HepG2 (cell line): Measurements from ENCODE around the gene GUK1. TPM values are rescaled to one million over a fixed set of nuclear protein-coding genes. Genes with fewer than 3 reads are reported as not detected.

Experiments used
- ATAC-seq: fragments of 200-7000 bp; cut with Tn5 transposase; 3 replicates; pipeline ENCODE4 v1.9.1; 2020; ENCODE audit warnings: mild to moderate bottlenecking, moderate library complexity
- BruUV-seq: library from RNA; stranded (reverse); fragments of 400-500 nt; replicated peaks from 2 replicates; lab custom pipeline; 2021; lab: Mats Ljungman, UMichigan
- CTCF ChIA-PET: fragments of 300-600 bp; formaldehyde crosslinking; extraction: SDS; loops from one replicate; lab custom pipeline; 2021; ENCODE audit warnings: low total read pairs, inconsistent platforms, low intra/inter-chr PET ratio; lab: Yijun Ruan, JAX
- POLR2A ChIA-PET: fragments of 350-600 bp; sonication (Branson Sonifier 250); formaldehyde crosslinking; loops from one replicate; lab custom pipeline; 2020; ENCODE audit warnings: antibody characterized with exemption, inconsistent platforms; lab: Yijun Ruan, JAX
- DNase-seq: peaks from one replicate; pipeline ENCODE4 v3.0.0-alpha.2; 2015; ENCODE audit warnings: low spot score
- FAIRE-seq: peaks from 3 replicates; lab custom pipeline; 2011; peaks lifted over from hg19 to GRCh38; lab: Jason Lieb, UNC
- H2AFZ ChIP-seq: one replicate; pipeline ENCODE4 v1.6.1; 2011; ENCODE audit warnings: low read length, inconsistent platforms
- H3K27ac ChIP-seq: fragments of 300-600 bp; 3 replicates; pipeline ENCODE4 v1.8.0; 2011; ENCODE audit warnings: mixed run types, mild to moderate bottlenecking, mixed read lengths, low read length, inconsistent platforms; ENCODE audit not compliant: insufficient read depth; ENCODE audit errors: extremely low read length
- H3K27me3 ChIP-seq, 2 experiments: fragments of 200-600 bp in 1 of 2; 2 replicates in 1 of 2; 3 replicates in 1 of 2; pipeline versions ENCODE4 v1.6.0 to v1.8.0; 2011; ENCODE audit warnings: low read length in 2 of 2, mild to moderate bottlenecking in 2 of 2, moderate library complexity in 2 of 2, inconsistent platforms in 1 of 2; ENCODE audit not compliant: insufficient read depth in 2 of 2, control insufficient read depth in 1 of 2
- H3K36me3 ChIP-seq, 2 experiments: fragments of 200-600 bp in 1 of 2; replicated peaks in 1 of 2; 2 replicates in 1 of 2; 3 replicates in 1 of 2; pipeline versions ENCODE4 v1.5.1 to v1.8.0; 2011; ENCODE audit warnings: low read length in 2 of 2, inconsistent platforms in 1 of 2; ENCODE audit not compliant: insufficient read depth in 2 of 2, control insufficient read depth in 1 of 2
- H3K4me1 ChIP-seq: 2 replicates; pipeline ENCODE4 v1.5.1; 2012; ENCODE audit warnings: low read length, inconsistent platforms; ENCODE audit not compliant: insufficient read depth
- H3K4me2 ChIP-seq: 2 replicates; pipeline ENCODE4 v1.6.0; 2011; ENCODE audit warnings: low read depth, low read length, inconsistent platforms
- H3K4me3 ChIP-seq, 3 experiments: fragments of 200-600 bp in 1 of 3; sonication (generic), shearing (Covaris generic) in 1 of 3; replicated peaks in 1 of 3; 2 replicates each; pipeline ENCODE4 v1.5.1; 2011 to 2016; ENCODE audit warnings: low read length in 3 of 3, inconsistent platforms in 2 of 3, low read depth in 2 of 3, mild to moderate bottlenecking in 2 of 3, control low read depth in 1 of 3, mixed read lengths in 1 of 3; ENCODE audit not compliant: insufficient read depth in 1 of 3
- H3K79me2 ChIP-seq: one replicate; pipeline ENCODE4 v1.6.1; 2011; ENCODE audit warnings: low read length, inconsistent platforms; ENCODE audit not compliant: insufficient read depth
- H3K9ac ChIP-seq: 2 replicates; pipeline ENCODE4 v1.6.0; 2011; ENCODE audit warnings: mild to moderate bottlenecking, low read depth, low read length, inconsistent platforms; ENCODE audit not compliant: insufficient read depth
- H3K9me3 ChIP-seq: 2 replicates; pipeline ENCODE4 v1.5.1; 2012; ENCODE audit warnings: mild to moderate bottlenecking, low read length
- H4K20me1 ChIP-seq: 2 replicates; pipeline ENCODE4 v1.6.0; 2011; ENCODE audit warnings: inconsistent platforms, mild to moderate bottlenecking, low read length, moderate library complexity; ENCODE audit not compliant: insufficient read depth
- ARNT2 ChIP-seq: sonication (generic); formaldehyde crosslinking; IDR thresholded peaks from 2 replicates; pipeline ENCODE4 v1.8.0; 2022; ENCODE audit warnings: mild to moderate bottlenecking, low read depth, missing genetic modification reagents, moderate library complexity
- MIER3 ChIP-seq: IDR thresholded peaks from 2 replicates; pipeline ENCODE4 v1.6.1; 2016; ENCODE audit warnings: missing compliant biosample characterization, borderline replicate concordance
- PCBP1 ChIP-seq: fragments of 200-400 bp; formaldehyde crosslinking; IDR thresholded peaks from 2 replicates; pipeline ENCODE4 v1.6.1; 2017; ENCODE audit warnings: mild to moderate bottlenecking, low read depth, low read length, borderline replicate concordance
- ZFY ChIP-seq: sonication (generic); formaldehyde crosslinking; IDR thresholded peaks from 2 replicates; pipeline ENCODE4 v1.4.0; 2020; ENCODE audit warnings: missing genetic modification reagents
- ZNF616 ChIP-seq: sonication (generic); formaldehyde crosslinking; IDR thresholded peaks from 2 replicates; pipeline ENCODE4 v1.5.0; 2020; ENCODE audit warnings: low read depth, mild to moderate bottlenecking, missing genetic modification reagents
- ZNF629 ChIP-seq: sonication (generic); formaldehyde crosslinking; conservative IDR thresholded peaks from 2 replicates; pipeline ENCODE4 v1.5.0; 2020; ENCODE audit warnings: missing genetic modification reagents
- ZNF790 ChIP-seq: sonication (generic); formaldehyde crosslinking; IDR thresholded peaks from 2 replicates; pipeline ENCODE4 v1.8.0; 2022; ENCODE audit warnings: missing genetic modification reagents, mild to moderate bottlenecking, borderline replicate concordance
- WGBS: methylation state at CpG from one replicate; pipeline ENCODE4 v1.1.6; 2017; ENCODE audit warnings: low lambda C conversion rate; 5-methylcytosine and 5-hydroxymethylcytosine counted together
- in situ Hi-C: cut with HindIII; loops from 2 replicates; pipeline ENCODE4 v1.10.0; 2017; ENCODE audit warnings: low pct_unique_long_range_greater_than_20kb; ENCODE audit not compliant: extremely low pct_ligation_motif_present
- intact Hi-C: fragments of 100-400 bp; cut with micrococcal nuclease; formaldehyde crosslinking; loops from one replicate; pipeline ENCODE4 v1.10.0; 2022; ENCODE audit not compliant: unreplicated experiment
- polyA plus RNA-seq, 8 experiments: library from polyadenylated mRNA; depleted of rRNA in 3 of 8; stranded (reverse) in 7 of 8; unstranded in 1 of 8; fragments of >200 nt; fragmentation: Illumina TruSeq in 4 of 8; extraction: Trizol in 4 of 8; gene quantifications; 2 replicates each; pipeline versions ENCODE4 v1.2.1 to v1.2.3, GENCODE V29; 2011 to 2016; ENCODE audit warnings: low read depth in 4 of 8, missing spikeins in 1 of 8, mixed read lengths in 1 of 8; ENCODE audit not compliant: insufficient read depth in 1 of 8
- total RNA-seq, 5 experiments: library from RNA; depleted of rRNA; stranded (reverse); fragments of >200 nt; fragmentation: Illumina TruSeq; extraction: Trizol; gene quantifications; 2 replicates each; pipeline ENCODE4 v1.2.3, GENCODE V29; 2016; ENCODE audit warnings: low read depth in 1 of 5

Gene GUK1
- total and polyA plus RNA-seq, 2 of the 13 experiments (the other 11 are each of a cell fraction or from before 2014, with no cell fraction given) = 116 to 154 TPM

GRCh38 chr1:228171221-228171891 lies 31.3 kb downstream of the GUK1 start:
- intact Hi-C loops = no loop called here
- Histone ChIP-seq H3K9ac (no peak overlapping the region), H3K36me3 (no peaks in the 10 kb centered on the region; a peak in 1 of 5 replicates), H3K4me1 (peaks cover 7% of the 10 kb centered on the region), H4K20me1 (0 out of 2 replicates have a peak, but pooled peaks cover 2% of the 10 kb centered on the region), H3K4me2 (no peak overlapping the region), H3K79me2 (peaks cover 5% of the 10 kb centered on the region), H3K27ac (no peak overlapping the region), H3K9me3 (no peaks in the 10 kb centered on the region), H2AFZ (no peak overlapping the region), H3K4me3 (no peak overlapping the region), H3K27me3 (no peaks in the 10 kb centered on the region; a peak in 1 of 5 replicates)
- POLR2A ChIA-PET = no interaction called here
- CTCF ChIA-PET = no interaction called here
- no peak for FAIRE-seq
- in situ Hi-C loops = no loop called here
- TF ChIP-seq PCBP1 = no peak
- TF ChIP-seq ZNF790 (CRISPR knock-in tag) = no peak
- no peak for TF ChIP-seq ZNF616
- TF ChIP-seq ARNT2 (CRISPR knock-in tag) = no peak
- no peak for DNase-seq
- BruUV-seq = no TSS peak
- WGBS = 68% methylated on average over 6 of the region's 10 CpGs
- ATAC-seq = no peak

- ChIA-PET POLR2A (interaction anchor here (1.8 kb wide), 1 partner anchor 7 kb away, joined by 20 read pairs; the partner anchor contains the start of gene IBA57), CTCF (no interaction called here)
- no peaks in the 10 kb centered on the region for H3K79me2 ChIP-seq
- intact Hi-C loops (no loop called here), in situ Hi-C loops (no loop called here)
- DNase-seq (no peak), ATAC-seq (peak; percentile 12), FAIRE-seq (no peak)
- H3K27me3 ChIP-seq = no peaks in the 10 kb centered on the region; a peak in 1 of 5 replicates
- WGBS = 77% methylated on average over 13 of the region's 21 CpGs
- H4K20me1 ChIP-seq = 0 out of 2 replicates have a peak, but pooled peaks cover 2% of the 10 kb centered on the region
- H3K9ac ChIP-seq = no peak overlapping the region
- TF ChIP-seq ZFY (CRISPR knock-in tag) (no peak), ZNF629 (CRISPR knock-in tag) (no peak), MIER3 (CRISPR knock-in tag) (no peak)
- no peak overlapping the region for H3K27ac ChIP-seq
- no peak overlapping the region for H2AFZ ChIP-seq
- H3K4me3 ChIP-seq = no peak overlapping the region
- no TSS peak for BruUV-seq
- no peak overlapping the region for H3K4me2 ChIP-seq
- H3K36me3 ChIP-seq = no peaks in the 10 kb centered on the region; a peak in 1 of 5 replicates
- H3K9me3 ChIP-seq = no peaks in the 10 kb centered on the region
- no peaks in the 10 kb centered on the region for H3K4me1 ChIP-seq
These were observed 32.8 kb downstream of the GUK1 start for GRCh38 chr1:228172591-228173527.
